Activated T-helper 1 cell treated with Interleukin-2 at 50 U/mL for 16 hours (primary cell): ENCODE measurements around the gene LSM14B.
A peak's percentile ranks its signal among the peaks of the same experiment; 100 is the strongest.
"Not testable (repeated sequence)": the region's sequence is repeated elsewhere in the genome, so short reads cannot be mapped to it uniquely, and the experiment has no call there.

Experiments used
- DNase-seq: peaks from one replicate; pipeline ENCODE4 v3.0.0-alpha.2; 2020; ENCODE audit warnings: low read depth

The LSM14B gene

GRCh38 chr20:62121776-62122653, at the start of gene LSM14B:
Gene LSM14B, plus strand, starts transcription at chr20:62122475. Its CDS starts 192 bp downstream, at chr20:62122667.
- peak; percentile 98 for DNase-seq

GRCh38 chr20:62073323-62073722, 49.0 kb upstream of the LSM14B start:
- no peak for DNase-seq

- DNase-seq: no peak
Measured at GRCh38 chr20:62079166-62079565, 43.1 kb upstream of the LSM14B start.

- no peak for DNase-seq
Measured at GRCh38 chr20:62080249-62080990, 41.9 kb upstream of the LSM14B start.

GRCh38 chr20:62083312-62083711, 39.0 kb upstream of the LSM14B start:
- no peak for DNase-seq

- not testable (repeated sequence) for DNase-seq
Measured at GRCh38 chr20:62084224-62084623, 38.1 kb upstream of the LSM14B start.

GRCh38 chr20:62085206-62085605, 37.1 kb upstream of the LSM14B start:
- DNase-seq: no peak

- DNase-seq: no peak
Measured at GRCh38 chr20:62087227-62087626, 35.0 kb upstream of the LSM14B start.

GRCh38 chr20:62087632-62088031, 34.6 kb upstream of the LSM14B start:
- DNase-seq: no peak

GRCh38 chr20:62088258-62089127, 33.8 kb upstream of the LSM14B start:
- no peak for DNase-seq

GRCh38 chr20:62089393-62089792, 32.9 kb upstream of the LSM14B start:
- no peak for DNase-seq

GRCh38 chr20:62096421-62097380, 25.6 kb upstream of the LSM14B start:
- no peak for DNase-seq

- no peak for DNase-seq
Measured at GRCh38 chr20:62097881-62098407, 24.3 kb upstream of the LSM14B start.

GRCh38 chr20:62101078-62101477, 21.2 kb upstream of the LSM14B start:
- DNase-seq: no peak

- no peak for DNase-seq
Measured at GRCh38 chr20:62103508-62104233, 18.6 kb upstream of the LSM14B start.

- DNase-seq: no peak
Measured at GRCh38 chr20:62104234-62104789, 18.0 kb upstream of the LSM14B start.

- no peak for DNase-seq
Measured at GRCh38 chr20:62104791-62105345, 17.4 kb upstream of the LSM14B start.

GRCh38 chr20:62105592-62105991, 16.7 kb upstream of the LSM14B start:
- no peak for DNase-seq

GRCh38 chr20:62111148-62111547, 11.1 kb upstream of the LSM14B start:
- no peak for DNase-seq
